ENCODE measurements around the gene VWF.

Gene VWF

DNA sequence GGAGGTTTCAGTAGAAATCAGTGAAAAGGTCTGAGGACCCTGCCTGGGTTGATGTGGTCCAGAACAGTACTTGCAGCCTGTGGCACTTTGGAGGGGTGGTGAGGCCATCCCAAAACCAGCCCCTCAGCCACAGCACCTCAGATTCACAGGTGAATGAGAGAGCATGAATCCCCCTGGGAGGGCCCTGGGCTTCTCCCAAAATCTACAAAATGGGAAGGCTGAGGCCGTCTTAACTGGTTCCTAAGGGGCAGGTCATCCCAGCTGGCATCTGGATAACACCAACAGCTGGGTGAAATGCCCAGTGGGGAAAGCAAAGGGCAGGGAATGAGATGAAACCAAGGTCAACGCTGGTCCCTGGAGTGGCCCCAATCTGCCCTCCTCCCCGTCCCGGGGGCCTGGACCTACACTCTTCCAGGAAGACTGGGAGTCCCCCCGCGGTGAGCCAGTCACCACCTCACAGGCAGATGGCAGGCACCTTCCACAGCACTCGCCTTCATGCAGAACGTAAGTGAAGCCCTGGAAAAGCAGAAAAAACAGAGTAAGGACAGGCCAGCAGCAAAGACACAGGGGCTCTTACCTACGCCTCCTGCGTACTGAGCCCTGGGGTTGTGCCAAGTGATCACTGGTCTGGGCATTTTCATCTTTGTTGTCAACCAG, 153.1 kb downstream of the VWF start:
- no peak for DNase-seq

DNA sequence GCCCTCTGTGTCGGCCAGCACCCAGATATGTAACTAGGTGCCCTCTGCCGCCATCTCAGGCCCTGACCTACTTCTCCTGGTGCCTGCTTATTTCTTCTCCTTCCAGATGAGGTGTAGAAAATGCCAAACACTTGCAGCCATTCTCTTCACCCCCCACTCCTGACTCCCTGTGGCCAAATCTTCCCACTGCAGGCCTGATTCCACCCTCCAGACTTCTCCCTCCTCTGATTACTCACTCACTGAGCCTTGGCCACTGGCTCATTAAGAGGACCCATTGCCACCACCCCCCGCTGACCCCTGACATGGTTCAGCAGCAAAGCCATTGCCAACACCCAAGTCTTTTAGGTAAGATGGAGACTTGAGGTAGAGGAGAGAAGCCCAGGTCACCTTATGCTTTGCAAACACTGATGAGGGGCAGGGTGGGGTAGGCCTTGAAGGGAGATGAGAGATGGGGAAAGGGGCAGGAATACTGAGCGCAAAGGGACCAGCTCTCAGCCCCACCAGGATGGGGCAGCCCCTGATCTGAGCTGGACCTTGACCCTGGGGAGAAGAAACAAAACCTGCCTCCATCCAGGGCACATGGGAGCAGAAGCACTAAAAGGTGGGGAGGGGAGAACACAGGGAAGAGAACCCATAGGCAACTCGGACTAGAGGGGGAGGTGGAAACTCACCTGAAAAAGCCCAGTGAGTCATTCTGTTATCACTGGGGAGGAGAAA, 154.3 kb downstream of the VWF start:
- DNase-seq: no peak

DNA sequence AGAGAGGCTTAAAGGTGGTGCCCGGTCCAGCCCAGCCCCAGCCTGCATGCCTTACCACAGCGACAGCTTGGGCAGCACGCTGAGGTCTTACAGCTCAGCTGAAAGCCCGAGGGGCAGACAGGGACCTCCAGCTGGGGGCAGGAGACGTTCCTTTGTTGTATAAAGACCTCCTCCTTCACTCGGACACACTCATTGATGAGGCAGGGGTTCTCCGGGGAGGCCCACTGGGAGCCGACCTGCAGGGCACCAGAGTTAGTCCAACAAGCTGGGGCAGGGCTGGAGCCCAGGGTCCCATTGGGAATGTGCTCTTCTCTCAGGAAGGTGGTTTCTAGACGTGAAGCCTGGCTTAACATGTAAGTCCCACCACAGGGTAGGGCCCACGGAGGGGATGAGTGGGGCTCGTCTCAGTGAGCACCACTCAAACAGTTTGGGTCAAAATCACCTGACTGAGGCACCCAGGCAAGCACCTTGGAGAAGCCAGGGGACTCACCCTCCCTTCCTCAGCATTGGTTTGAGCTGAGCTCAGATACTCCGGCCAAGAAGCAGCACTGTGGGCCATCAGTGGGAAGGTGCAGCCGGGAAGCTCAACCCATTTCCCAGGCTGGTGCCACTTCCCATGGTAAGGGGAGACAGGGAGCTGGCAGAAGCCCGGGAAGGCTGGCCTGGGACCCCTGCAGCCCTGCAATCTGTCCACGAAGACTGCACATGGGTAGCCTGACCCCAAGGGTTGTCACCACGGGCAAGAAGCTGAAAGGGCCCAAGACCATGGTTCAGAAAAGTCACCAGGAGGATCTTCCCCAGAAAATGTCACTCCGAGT, 155.1 kb downstream of the VWF start:
- DNase-seq: no peak

DNA sequence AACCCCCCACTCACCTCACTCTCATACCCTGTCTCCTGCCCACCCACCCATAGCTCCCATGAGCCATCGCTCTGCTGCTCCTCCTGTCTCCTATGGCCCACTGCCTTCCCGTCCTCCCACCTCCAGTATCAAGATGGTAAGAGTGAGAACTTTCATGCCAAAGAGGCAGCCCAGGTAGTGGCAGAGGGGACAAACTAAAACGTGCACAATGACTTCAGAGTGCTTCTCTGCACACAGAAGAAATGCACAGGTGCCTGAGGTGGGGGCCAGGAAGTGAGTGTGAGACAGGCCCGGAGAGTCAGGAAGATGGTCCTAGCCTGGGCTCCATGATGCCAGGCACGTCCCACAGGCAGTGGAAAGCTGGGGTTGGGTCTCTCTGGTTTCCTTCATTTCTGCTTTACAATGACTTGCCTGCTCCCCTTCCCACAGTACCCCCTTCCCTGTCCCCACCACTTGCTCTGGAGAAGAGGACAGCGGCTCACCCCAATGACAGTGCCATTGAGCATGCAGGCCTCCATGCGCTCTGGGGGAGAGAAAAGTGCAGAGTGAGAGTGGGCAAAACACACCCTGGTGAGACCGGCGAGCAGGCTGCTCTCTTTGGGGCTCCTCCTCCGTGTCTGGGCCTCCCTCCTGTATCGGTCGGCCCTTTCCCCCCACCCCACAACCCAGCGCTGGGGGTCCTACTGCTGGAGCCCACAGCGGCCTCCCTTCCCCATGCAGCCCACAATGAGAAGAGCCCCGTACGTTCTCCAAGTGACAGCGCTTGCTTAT, 156.6 kb downstream of the VWF start:
- no peak for DNase-seq

DNA sequence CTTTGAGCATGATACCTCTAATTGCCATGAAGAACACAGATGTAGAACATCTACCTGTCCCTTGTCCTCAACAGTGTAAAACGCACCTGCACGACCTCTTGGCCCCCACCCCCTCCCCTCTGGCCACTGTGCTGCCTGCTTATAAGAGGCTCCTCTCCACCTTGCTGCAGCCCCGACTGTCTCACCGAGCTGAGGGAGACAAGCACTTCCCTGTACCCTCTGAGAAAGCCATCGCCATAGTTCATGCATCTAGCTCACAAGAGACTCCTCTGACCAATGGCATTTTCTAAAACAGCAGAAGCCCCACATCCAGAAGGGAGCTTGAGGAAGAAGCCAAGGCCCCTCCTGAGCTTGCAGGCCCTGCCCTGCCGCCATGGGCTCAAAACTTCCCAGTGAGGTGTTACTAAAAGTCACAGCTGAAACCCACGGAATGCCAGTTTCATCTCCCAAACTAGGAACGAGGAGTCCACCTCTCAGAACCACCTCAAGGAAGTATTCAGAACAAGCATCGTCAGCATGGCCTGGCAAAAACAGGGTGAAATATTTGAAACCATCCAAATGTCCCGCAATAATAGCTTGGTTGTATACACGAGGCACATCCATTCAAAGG, 157.9 kb downstream of the VWF start:
- DNase-seq: no peak

DNA sequence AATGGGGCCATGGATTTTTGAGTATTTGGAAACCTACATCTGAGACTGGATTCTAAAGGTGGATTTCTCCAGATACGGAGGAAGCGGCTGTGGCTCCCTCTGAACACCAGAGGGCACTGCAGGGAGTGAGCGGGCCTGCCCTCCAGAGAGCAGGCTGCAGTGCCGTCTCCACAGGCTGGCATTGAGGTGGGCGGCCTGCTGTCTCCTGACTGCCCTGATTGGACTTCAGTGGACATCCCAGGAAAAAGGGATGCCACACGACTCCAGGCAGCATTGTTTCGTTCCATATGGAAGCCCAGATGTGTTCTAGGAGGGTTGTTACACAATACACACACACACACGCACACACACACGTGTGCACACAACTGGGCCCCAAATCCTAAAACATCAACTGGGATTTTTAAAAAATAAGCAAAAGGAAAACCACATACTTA, 158.5 kb downstream of the VWF start:
- peak; percentile 49 for DNase-seq

DNA sequence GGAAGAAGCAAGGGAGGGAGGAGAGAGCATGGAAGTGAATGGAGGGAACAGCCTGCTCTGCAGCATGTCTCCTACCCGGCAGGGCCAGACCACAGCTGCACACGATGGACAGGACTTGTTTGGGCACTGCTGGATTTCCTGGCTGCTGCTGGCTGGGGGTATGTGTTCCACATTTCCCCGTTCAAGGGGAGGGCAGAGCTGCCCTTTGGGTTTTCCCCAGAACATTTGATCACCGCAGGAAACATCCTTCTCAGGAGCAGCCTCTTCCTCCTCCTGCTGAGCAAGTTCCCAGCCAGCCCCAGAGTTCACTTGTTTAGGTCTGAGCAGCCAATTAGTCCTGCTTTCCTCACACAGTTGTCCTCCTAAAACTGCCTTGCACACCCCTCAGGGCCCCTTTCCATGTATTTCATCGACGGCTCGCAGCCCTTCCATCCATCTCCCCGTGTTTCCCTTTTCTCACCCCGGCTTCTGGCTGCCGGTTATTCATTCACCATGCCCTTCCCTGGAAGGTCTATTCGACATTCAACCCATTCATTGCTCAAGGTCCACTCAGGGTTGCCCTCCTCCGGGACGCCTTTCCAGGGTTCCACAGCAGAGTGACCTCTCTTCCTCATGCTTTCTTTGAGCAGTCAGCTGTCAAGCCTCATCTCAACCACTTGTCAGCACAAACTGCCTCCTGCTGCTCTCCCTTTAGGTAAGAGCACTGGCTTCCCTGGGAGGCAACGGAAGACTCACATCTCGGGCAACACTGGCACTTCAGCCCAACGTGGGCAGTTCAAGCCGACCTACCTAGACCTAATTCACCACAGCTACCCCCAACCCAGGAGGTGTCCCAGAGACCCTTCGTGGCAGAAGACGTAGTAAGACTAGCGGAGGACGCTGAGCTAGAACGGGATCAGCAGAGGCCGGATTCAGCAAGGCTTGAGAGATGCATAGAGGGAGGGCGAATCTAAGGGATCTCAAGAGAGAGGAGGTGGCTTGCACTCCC, 159.3 kb downstream of the VWF start:
- no peak for DNase-seq

DNA sequence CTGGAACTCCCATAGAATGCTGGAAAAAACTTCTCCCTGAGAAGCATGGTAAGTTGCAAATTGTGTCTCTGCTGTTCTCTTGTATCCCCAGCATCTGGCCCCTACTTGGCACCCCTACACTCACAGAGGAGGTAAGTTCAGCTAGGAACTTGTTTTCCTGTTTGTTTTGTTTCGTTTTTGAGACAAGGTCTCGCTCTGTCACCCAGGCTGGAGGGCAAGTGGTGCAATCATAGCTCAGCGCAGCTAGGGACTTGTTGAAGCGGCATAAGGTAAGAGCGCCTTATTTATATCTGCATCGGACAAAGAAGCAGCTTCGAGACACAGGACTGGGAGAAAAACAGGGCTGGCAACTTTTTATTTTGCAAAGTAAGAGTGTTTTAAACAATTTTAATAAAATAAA, 161.0 kb downstream of the VWF start:
- DNase-seq: no peak

DNA sequence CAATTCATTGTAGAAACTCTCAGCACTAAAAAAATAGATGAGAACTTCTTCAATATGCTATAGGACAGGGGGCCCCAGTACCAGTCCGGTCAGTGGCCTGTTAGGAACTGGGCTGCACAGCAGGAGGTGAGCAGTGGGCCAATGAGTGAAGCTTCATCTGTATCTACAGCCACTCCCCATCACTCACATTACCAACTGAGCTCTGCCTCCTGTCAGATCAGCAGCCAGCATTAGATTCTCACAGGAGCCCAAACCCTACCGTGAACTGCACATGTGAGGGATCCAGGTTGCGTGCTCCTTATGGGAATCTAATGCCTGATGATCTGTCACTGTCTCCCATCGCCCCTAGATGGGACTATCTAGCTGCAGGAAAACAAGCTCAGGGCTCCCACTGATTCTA, 163.7 kb downstream of the VWF start:
- DNase-seq: no peak

DNA sequence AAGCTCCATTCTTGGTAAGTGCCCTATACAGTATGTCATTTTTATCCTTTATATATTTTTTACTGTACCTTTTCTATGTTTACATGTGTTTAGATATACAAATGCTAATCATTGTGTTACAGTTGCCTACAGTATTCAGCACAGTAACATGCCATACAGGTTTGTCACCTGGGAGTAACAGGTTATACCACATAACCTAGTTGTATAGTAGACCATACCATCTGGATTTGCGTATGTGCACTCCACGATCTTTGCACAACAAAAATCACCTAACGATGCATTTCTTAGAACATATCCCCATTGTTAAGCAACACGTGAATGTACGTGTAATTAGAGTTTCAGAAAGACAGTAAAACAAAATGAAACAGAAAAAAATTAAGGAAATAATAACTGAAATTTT, 167.5 kb downstream of the VWF start:
- no peak for DNase-seq

DNA sequence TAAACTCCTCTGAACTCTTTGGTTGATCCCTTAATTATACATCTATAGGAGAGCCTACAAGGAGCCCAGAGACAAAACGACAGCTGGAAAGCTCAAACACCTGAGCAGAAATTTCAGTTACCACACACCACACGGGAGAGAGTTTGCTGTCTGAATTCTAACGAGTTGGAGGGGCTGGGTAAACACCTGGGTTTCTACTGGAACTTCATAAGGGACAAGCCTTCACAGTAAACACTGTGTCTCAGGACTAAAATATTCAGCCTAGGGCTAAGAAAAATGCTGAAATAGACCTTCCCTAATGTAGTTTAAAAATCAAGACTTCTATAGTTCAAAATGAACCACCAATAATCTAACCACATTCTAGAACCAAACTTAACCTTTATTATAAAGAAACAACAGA, 169.8 kb downstream of the VWF start:
- no peak for DNase-seq

DNA sequence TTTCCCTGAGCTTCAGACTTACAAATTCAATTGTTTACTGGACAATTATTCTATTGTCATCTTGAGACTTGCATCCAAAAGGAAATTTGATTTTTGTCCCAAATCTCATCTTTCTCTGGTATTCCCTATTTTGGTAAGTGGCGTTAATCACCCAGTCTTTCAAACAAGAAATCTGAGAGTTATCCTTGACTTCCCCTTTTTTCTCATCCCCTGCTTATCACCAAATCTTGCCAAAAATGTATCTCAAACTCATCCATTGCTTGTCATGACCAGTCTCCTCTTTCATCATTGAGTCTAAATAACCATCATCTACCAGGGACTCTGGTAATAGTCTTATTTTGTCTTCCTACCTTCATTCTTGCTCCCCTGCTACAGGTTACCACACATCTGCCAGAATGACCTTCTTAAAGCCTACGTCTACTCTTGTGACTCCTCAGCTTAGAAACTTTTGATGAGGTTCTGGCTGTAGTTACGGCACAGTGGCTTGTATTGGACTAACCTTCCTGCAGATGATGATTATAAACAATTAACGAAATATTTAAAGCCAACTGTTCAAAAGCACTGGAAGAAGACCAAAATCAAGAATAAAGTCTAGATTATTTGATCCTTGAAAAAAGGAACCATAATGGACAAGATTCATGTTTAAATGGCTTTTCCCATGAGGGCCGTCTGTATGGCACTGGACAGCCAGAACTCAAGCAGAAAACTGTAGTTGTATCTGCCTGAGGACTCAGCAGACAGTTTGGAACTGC, 170.5 kb downstream of the VWF start:
- DNase-seq: no peak

DNA sequence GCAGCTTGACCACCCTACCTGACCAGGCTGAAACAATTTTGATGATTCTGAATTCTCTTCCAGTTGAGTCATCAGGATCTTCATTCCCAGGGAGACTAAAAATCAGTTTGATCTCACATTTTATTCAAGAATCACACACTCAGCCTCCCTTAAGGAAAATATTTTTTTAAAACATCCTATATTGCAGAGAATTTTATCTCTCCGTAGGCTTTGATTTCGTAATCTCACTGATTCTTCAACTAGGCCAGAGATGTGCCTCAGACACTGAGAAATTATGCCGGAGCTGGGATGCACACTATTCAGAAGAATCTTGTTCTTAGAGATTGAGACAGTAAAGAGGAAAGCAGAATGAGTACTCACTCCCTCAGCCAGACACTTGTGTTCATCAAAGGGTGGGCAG, 172.4 kb downstream of the VWF start:
- DNase-seq: no peak

DNA sequence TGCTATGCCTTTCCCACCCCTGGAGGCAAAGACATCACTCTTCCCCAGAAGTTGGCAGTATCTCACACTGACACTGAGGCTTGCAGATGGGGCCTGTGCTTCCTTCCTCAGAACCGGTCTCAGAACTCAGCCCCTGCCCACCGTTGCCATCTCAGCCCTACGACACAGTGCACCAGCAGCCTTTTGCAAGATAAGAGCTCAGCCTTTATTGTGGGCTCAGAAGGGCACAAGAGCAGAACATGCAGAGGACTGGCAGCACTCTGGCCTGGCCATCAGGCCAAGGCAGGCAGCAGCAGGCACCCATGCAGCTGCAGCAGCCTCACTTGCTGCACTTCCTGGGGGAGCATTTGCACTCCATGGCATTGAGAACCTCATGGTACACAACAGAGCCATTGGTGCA, 175.8 kb downstream of the VWF start:
- no peak for DNase-seq

DNA sequence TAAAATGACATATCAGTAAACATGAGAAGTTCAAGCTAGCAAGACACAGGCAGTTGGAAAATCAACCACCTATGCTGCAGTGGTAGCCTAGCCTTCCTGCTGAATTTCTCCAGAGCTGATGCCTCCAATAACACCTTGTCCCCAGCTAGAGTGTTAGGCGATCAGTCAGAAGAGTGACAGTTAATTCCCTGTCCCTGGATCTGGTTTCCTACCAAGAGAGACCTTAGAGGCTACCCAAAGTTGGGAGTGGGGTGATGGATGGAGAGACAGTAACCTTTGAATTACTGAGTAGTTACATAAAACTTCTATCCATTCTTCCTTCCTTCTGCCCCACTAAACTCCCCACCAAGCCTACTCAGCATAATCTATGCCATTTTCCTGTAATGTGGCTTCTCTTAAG, 177.5 kb downstream of the VWF start:
- DNase-seq: no peak

DNA sequence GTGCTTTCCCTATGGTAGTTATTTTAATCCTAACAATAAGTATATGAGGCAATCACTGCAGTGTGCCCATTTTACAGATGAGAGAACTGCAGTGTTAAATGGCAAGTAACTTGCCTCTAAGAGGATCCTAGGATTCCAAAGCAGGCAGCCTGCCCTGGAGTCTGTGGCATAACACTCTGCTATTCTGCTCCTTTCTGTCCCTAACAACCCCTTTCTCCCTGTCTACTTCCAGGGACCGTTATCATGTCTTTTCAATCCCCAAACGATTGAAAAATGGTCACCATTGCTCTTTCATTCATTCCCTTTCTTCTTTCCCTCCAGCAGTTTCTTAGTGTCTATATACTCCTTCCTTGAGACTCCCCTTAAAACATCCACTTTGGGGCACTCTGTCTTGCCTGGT, 178.1 kb downstream of the VWF start:
- DNase-seq: no peak

DNA sequence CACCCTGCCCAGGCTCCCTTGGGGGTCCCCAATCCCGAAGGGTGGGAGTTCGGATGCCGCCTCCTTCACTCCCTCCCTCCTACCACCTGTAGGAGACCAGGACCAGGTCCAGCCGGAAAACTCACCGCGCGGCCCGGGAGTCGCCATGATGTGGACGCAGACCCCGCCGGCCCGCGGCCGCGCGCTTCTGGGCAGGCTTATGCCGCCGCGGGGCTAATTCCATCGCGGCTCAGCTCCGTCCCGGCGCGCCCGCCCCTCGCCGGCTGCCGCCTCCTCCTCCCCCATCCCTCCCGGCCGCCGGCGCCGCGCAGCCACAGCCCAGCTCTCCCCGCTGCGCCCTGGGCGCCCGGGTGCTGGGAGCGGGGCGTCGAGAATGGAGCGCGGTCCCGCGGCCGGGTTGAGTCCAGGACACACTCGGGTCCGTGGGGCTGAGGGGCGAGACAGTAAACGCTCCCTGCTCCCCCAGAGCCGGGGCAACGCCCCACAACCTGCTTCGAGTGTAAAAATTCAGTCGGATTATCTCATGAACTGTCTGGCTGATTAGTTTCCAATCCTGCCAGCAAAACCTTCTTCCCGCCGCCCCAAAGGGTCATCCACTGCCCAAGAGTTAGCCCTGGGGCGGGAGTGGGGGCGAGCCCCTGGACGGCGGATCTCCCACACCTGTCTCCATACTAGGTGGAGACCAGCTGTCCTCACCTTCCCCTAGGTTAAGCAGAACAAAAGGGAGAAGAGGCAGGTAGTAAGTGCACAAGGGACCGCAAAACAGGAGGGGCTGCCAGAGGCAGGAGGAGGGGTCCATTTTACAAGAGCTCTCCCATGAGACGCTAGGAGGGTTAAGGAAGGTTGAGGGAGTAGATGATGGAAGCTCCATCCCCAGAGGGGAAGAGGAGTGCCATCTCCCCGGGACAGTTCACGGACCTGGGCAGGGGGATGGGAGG, 179.1 kb downstream of the VWF start, which contains the start of gene ANO2:
Gene ANO2 (minus strand): TSS at position 189 of the 938 bp plus-strand sequence. CDS start 42 bp downstream, at position 147.
- peak; percentile 10 for DNase-seq

DNA sequence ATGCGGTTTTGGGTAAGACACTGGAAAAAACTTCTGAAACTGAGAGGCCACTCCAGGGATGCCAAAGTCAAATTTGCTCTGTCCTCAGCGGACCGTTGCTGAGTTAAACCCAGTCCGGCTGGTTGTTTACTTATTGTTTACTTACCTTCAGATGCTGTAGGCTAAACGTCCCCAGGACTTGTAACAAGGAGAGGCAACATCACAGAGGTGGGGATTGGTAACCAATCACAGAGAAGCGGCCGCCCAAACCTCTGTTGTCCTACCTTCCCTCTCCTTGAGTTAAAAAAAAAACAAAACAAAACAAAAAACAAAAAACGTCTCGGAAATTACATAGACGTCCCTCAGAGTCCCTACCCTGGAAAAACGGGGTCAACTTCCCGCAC, 179.8 kb downstream of the VWF start:
- DNase-seq: no peak

DNA sequence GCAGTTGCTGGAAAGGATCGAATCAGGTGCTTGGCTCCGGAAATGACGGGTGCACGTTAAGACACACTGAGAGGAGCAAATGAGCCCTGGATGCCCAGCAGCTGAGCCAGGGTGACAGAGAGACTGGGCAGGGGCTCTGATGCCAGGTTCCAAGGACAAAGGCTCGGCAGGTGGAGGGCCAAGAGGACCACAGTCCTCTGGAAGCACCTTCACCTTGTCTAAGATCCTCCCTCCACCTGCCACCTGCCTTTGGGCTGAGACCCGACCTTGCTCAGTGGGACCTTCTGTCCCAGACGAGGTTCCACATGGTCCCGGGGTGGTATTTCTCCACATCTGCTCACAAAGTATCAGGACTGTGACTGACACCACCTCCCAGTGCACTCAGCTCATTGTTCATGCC, 180.4 kb downstream of the VWF start:
- DNase-seq: no peak

Data from amniotic stem cell (primary cell).